Measurements from ENCODE around the gene RBM7. TPM values are rescaled to one million over a fixed set of nuclear protein-coding genes. Genes with fewer than 3 reads are reported as not detected.

RBM7 gene
- total RNA-seq, 1 donor from 2014 or later: 25.9 TPM

DNA sequence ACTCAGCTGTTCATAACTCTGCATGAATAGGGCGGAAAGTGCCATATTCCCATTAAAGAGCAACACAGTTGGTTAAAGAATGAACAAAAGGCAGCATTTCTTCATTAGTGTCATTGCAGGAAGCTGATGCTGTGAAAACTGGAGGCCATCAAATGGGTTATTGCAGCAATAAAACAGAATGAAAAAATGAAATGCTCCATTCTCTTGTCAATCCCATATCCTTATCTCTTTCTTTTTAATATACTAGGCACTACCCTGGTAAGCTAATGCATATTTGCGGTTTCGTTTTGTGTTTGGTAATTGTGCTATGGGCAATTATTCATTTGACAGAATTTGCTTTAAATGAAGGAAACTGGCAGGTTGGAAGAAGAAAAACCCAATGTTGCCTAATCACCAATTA lies 25.4 kb upstream of the RBM7 start:
- peaks cover 7% of the 10 kb centered on the region for H3K27me3 Mint-ChIP-seq (ENCODE audit: low read depth)
- no peaks in the 10 kb centered on the region for H3K36me3 Mint-ChIP-seq (ENCODE audit: low read depth)
- DNase-seq (ENCODE audit: low read depth, low spot score): no peak
- H3K4me3 Mint-ChIP-seq: no peak overlapping the region
- no peak overlapping the region for H3K27ac Mint-ChIP-seq (ENCODE audit: unreplicated experiment)
- H3K9me3 Mint-ChIP-seq: no peaks in the 10 kb centered on the region
- H3K4me1 Mint-ChIP-seq: no peaks in the 10 kb centered on the region
- TF ChIP-seq, protein P1, sequence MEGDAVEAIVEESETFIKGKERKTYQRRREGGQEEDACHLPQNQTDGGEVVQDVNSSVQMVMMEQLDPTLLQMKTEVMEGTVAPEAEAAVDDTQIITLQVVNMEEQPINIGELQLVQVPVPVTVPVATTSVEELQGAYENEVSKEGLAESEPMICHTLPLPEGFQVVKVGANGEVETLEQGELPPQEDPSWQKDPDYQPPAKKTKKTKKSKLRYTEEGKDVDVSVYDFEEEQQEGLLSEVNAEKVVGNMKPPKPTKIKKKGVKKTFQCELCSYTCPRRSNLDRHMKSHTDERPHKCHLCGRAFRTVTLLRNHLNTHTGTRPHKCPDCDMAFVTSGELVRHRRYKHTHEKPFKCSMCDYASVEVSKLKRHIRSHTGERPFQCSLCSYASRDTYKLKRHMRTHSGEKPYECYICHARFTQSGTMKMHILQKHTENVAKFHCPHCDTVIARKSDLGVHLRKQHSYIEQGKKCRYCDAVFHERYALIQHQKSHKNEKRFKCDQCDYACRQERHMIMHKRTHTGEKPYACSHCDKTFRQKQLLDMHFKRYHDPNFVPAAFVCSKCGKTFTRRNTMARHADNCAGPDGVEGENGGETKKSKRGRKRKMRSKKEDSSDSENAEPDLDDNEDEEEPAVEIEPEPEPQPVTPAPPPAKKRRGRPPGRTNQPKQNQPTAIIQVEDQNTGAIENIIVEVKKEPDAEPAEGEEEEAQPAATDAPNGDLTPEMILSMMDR (conservative IDR thresholded peaks at IDR 0.05): no peak

DNA sequence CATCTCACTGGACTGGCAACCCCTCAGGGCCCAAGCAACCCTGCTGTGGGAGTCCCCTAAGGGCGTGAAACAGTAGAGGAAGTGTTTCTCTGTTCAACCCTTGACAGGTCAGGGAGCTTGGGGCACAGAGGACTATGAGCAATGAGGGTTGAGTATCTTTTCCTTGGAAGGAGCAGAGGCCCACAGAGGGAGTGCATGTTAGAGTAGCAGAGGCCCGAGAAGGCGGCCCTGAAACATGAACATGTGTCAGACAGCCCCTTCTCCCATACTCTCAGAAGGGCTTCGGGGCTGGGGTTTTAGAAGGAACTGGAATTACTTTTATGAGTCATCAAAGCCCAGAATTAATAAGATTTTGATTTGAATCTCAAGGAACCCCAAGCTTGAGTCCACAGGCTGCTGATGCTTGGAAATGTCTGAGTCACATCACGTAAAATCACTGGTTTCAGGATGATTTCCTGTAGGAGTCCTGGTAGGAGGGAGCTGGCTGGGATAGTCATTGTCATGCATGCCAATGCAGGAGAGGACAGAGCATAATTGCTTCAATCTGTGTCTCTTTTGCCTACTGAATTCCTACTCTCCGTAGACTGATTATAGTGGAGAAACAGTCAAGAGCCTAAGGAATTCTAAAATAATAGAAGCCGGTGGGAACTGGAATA lies 22.7 kb upstream of the RBM7 start:
- Mint-ChIP-seq H3K4me1 (no peaks in the 10 kb centered on the region), H3K27me3 (ENCODE audit: low read depth) (peaks cover 13% of the 10 kb centered on the region), H3K36me3 (ENCODE audit: low read depth) (no peaks in the 10 kb centered on the region), H3K27ac (ENCODE audit: unreplicated experiment) (no peak overlapping the region), H3K4me3 (no peak overlapping the region), H3K9me3 (peaks cover under 1% of the 10 kb centered on the region)
- TF ChIP-seq, protein P1 (conservative IDR thresholded peaks at IDR 0.05): no peak
- no peak for DNase-seq (ENCODE audit: low read depth, low spot score)

DNA sequence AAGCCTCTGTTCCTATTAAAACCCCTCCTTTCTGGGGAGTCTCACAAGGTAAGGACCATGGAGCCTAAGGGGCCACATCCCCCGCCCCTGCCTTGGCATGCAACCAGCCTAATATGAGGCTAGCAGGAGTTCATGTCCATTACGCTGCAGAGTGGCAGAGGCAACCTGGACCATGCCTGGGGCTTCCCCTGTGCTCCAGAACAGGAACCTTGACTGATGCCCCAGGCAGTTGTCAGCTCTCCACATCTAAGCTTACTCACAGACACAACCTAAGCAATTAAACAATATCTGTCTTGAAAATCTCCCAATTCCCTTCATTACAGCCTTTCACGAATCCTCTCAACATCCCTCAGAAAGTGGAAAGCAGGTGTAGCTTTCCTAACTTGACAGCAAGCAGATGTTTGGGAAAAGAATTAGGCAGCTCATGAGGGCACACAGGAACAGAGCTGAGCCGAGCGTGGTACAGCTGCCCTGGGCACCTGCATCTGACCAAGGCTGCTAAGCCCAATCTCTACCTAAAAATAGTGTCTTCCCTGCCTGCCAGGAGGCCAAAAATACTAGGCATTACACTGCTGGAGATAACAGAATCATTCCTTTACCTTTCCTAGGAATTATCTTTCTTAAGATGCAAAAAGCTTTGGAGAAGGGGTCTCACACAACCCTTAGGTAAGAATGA lies 20.9 kb upstream of the RBM7 start:
- no peak for DNase-seq (ENCODE audit: low read depth, low spot score)
- Mint-ChIP-seq H3K27ac (ENCODE audit: unreplicated experiment) (no peak overlapping the region), H3K4me3 (no peak overlapping the region), H3K4me1 (no peaks in the 10 kb centered on the region), H3K27me3 (ENCODE audit: low read depth) (peaks cover 21% of the 10 kb centered on the region), H3K9me3 (peaks cover 11% of the 10 kb centered on the region), H3K36me3 (ENCODE audit: low read depth) (peaks cover 2% of the 10 kb centered on the region)
- TF ChIP-seq, protein P1 (conservative IDR thresholded peaks at IDR 0.05): no peak

DNA sequence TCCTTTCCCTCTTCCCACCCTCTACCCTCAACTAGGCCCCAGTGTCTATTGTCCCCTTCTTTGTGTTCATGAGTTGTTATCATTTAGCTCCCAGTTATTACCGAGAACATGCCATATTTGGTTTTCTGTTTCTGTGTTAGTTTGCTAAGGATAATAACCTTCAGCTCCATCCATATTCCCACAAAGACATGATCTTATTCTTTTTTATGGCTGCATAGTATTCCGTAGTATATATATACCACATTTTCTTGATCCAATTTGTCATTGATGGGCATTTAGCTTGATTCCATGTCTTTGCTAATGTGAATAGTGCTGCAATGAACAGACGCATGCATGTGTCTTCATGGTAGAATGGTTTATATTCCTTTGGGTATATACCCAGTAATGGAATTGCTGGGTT lies 18.0 kb upstream of the RBM7 start:
- TF ChIP-seq, protein P1 (conservative IDR thresholded peaks at IDR 0.05): no peak
- Mint-ChIP-seq H3K27me3 (ENCODE audit: low read depth) (peaks cover 21% of the 10 kb centered on the region), H3K36me3 (ENCODE audit: low read depth) (peaks cover 2% of the 10 kb centered on the region), H3K4me3 (no peak overlapping the region), H3K9me3 (peaks cover 11% of the 10 kb centered on the region), H3K4me1 (no peaks in the 10 kb centered on the region), H3K27ac (ENCODE audit: unreplicated experiment) (no peak overlapping the region)
- DNase-seq (ENCODE audit: low read depth, low spot score): no peak

DNA sequence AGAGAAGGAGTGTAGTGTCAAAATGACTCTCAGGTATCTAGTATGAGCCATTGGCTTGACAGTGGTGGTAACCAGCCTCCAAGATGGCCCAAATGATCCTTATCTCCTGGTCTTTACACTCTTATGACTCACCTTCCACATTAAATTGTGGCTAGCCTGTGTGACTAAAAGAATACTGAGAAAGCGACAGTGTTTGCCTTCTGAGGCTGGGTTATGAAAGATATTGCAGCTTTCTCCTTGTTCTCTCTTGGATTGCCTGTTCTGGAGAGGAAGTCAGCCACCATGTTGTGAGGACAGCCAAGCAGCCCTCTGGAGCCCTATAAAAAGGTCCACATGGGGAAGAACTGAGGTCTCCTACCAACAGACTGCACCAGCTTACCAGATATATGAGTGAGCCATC lies 16.0 kb upstream of the RBM7 start:
- TF ChIP-seq, protein P1 (conservative IDR thresholded peaks at IDR 0.05): no peak
- Mint-ChIP-seq H3K4me3 (no peak overlapping the region), H3K36me3 (ENCODE audit: low read depth) (peaks cover 2% of the 10 kb centered on the region), H3K4me1 (no peaks in the 10 kb centered on the region), H3K27me3 (ENCODE audit: low read depth) (peaks cover 17% of the 10 kb centered on the region), H3K27ac (ENCODE audit: unreplicated experiment) (no peak overlapping the region), H3K9me3 (peaks cover 11% of the 10 kb centered on the region)
- DNase-seq (ENCODE audit: low read depth, low spot score): no peak

Data from neural crest cell (in vitro differentiated cells).